B cell (primary cell): Measurements from ENCODE around the gene GMCL2. TPM values are rescaled to one million over a fixed set of nuclear protein-coding genes. Genes with fewer than 3 reads are reported as not detected.

Experiments used
- ATAC-seq: fragments of 200-7000 bp; cut with Tn5 transposase; one replicate; pipeline ENCODE4 v1.10.0; 2021; ENCODE audit warnings: low read depth, mild to moderate bottlenecking, moderate number of reproducible peaks, moderate library complexity
- CTCF ChIA-PET: fragments of 350-600 bp; sonication (Branson Sonifier 250); formaldehyde crosslinking; loops from one replicate; lab custom pipeline; 2021; ENCODE audit warnings: antibody characterized with exemption, inconsistent platforms; lab: Charles Lee
- POLR2A ChIA-PET: fragments of 350-600 bp; sonication (Branson Sonifier 250); formaldehyde crosslinking; loops from one replicate; lab custom pipeline; 2021; ENCODE audit warnings: antibody characterized with exemption; lab: Charles Lee
- DNase-seq: peaks from one replicate; pipeline ENCODE4 v3.0.0; 2013
- H2AFZ ChIP-seq: 2 replicates; pipeline ENCODE4 v1.6.1; 2012; ENCODE audit warnings: mild to moderate bottlenecking, low read depth, low read length; ENCODE audit not compliant: insufficient read depth, poor library complexity, severe bottlenecking
- H3K27ac ChIP-seq, 2 donors: 1 replicate in 1 of 2; 2 replicates in 1 of 2; pipeline ENCODE4 v1.5.1; 2012 to 2013; ENCODE audit warnings: low read length in 2 of 2, mild to moderate bottlenecking in 2 of 2, moderate library complexity in 1 of 2
- H3K27me3 ChIP-seq, 4 experiments: fragments of 200-600 bp in 1 of 4; sonication (generic) in 1 of 4; replicated peaks in 1 of 4; 1 replicate in 2 of 4; 2 replicates in 2 of 4; pipeline versions ENCODE4 v1.6.1 to v1.7.0; 2013 to 2016; ENCODE audit warnings: low read length in 3 of 4, mild to moderate bottlenecking in 2 of 4, mixed read lengths in 1 of 4, moderate library complexity in 1 of 4; ENCODE audit not compliant: insufficient read depth in 4 of 4, control insufficient read depth in 3 of 4; ENCODE audit errors: control extremely low read depth in 1 of 4
- H3K36me3 ChIP-seq, 2 experiments: replicated peaks in 1 of 2; 1 replicate in 1 of 2; 2 replicates in 1 of 2; pipeline versions ENCODE4 v1.6.1 to v1.7.1; 2013; ENCODE audit warnings: low read length in 1 of 2; ENCODE audit not compliant: insufficient read depth in 2 of 2, control insufficient read depth in 1 of 2; ENCODE audit errors: control extremely low read depth in 1 of 2, extremely low read depth in 1 of 2
- H3K4me1 ChIP-seq, 2 donors: fragments of 200-600 bp in 1 of 2; sonication (generic) in 1 of 2; 1 replicate in 1 of 2; 2 replicates in 1 of 2; pipeline versions ENCODE4 v1.5.1 to v1.6.1; 2013 to 2017; ENCODE audit warnings: low read length in 2 of 2; ENCODE audit not compliant: control insufficient read depth in 2 of 2, insufficient read depth in 2 of 2
- H3K4me2 ChIP-seq: replicated peaks from 2 replicates; pipeline ENCODE3; 2012; ENCODE audit warnings: mild to moderate bottlenecking, low read depth, low read length; ENCODE audit not compliant: poor library complexity, severe bottlenecking
- H3K4me3 ChIP-seq, 5 experiments: fragments of 200-600 bp in 1 of 5; sonication (generic) in 1 of 5; 1 replicate in 3 of 5; 2 replicates in 2 of 5; pipeline versions ENCODE4 v1.5.1 to v1.7.0; 2011 to 2016; ENCODE audit warnings: low read length in 4 of 5, mild to moderate bottlenecking in 4 of 5, low read depth in 2 of 5, control low read depth in 1 of 5, moderate library complexity in 1 of 5; ENCODE audit not compliant: insufficient read depth in 1 of 5; ENCODE audit errors: control extremely low read depth in 1 of 5, extremely low read depth in 1 of 5
- H3K79me2 ChIP-seq: fragments of 200-600 bp; sonication (generic); one replicate; pipeline ENCODE4 v1.6.0; 2016; ENCODE audit warnings: low read length; ENCODE audit not compliant: control insufficient read depth, insufficient read depth
- H3K9ac ChIP-seq: fragments of 200-600 bp; sonication (generic); 2 replicates; pipeline ENCODE4 v1.6.1; 2017; ENCODE audit warnings: mild to moderate bottlenecking, low read length, moderate library complexity
- H3K9me3 ChIP-seq, 3 donors: one replicate each; pipeline versions ENCODE4 v1.6.1 to v1.7.1; 2013; ENCODE audit warnings: low read length in 2 of 3; ENCODE audit not compliant: control insufficient read depth in 2 of 3, insufficient read depth in 1 of 3; ENCODE audit errors: control extremely low read depth in 1 of 3
- H4K20me1 ChIP-seq: 2 replicates; pipeline ENCODE4 v1.6.0; 2012; ENCODE audit warnings: mild to moderate bottlenecking, low read length; ENCODE audit not compliant: insufficient read depth, control insufficient read depth, poor library complexity, severe bottlenecking
- H3K27ac Mint-ChIP-seq: one replicate; pipeline ENCODE4 v1.8.0; 2021; ENCODE audit warnings: mixed read lengths
- H3K27me3 Mint-ChIP-seq: one replicate; pipeline ENCODE4 v1.8.0; 2021; ENCODE audit warnings: mixed read lengths
- H3K4me1 Mint-ChIP-seq: one replicate; pipeline ENCODE4 v1.8.0; 2021; ENCODE audit warnings: mixed read lengths
- H3K4me3 Mint-ChIP-seq: one replicate; pipeline ENCODE4 v1.8.0; 2021; ENCODE audit warnings: mixed read lengths
- H3K9me3 Mint-ChIP-seq: one replicate; pipeline ENCODE4 v1.8.0; 2022; ENCODE audit warnings: mixed read lengths; ENCODE audit not compliant: insufficient read depth
- EZH2 ChIP-seq: IDR thresholded peaks from 2 replicates; pipeline ENCODE4 v1.6.1; 2012; ENCODE audit warnings: borderline replicate concordance, low read depth, mild to moderate bottlenecking, moderate library complexity, low read length; ENCODE audit not compliant: insufficient read depth, poor library complexity, severe bottlenecking
- WGBS: methylation state at CpG from one replicate; pipeline ENCODE4 v1.1.5; 2013; ENCODE audit warnings: missing lambda C conversion rate; ENCODE audit not compliant: insufficient coverage; 5-methylcytosine and 5-hydroxymethylcytosine counted together
- intact Hi-C: fragments of 100-400 bp; cut with micrococcal nuclease; formaldehyde crosslinking; loops from one replicate; pipeline ENCODE4 v1.10.0; 2022
- polyA plus RNA-seq: library from polyadenylated mRNA; depleted of rRNA; stranded (reverse); fragments of >200 nt; gene quantifications from 2 replicates; pipeline ENCODE4 v1.2.3, GENCODE V29; 2012
- total RNA-seq, 2 donors: library from RNA; stranded (reverse); fragments of 120-200 nt in 1 of 2; gene quantifications; 1 replicate in 1 of 2; 2 replicates in 1 of 2; pipeline versions ENCODE4 v1.2.3 to v1.2.4, GENCODE V29; 2013 to 2022
- TF ChIP-seq, protein P1 (sequence below): fragments of 200-600 bp; IDR thresholded peaks from one replicate; pipeline ENCODE4 v1.8.0; 2022; ENCODE audit warnings: antibody characterized with exemption, mild to moderate bottlenecking

GMCL2 gene
- total and polyA plus RNA-seq, 2 donors (not counting 1 experiment from before 2014, with no cell fraction given): not detected

DNA sequence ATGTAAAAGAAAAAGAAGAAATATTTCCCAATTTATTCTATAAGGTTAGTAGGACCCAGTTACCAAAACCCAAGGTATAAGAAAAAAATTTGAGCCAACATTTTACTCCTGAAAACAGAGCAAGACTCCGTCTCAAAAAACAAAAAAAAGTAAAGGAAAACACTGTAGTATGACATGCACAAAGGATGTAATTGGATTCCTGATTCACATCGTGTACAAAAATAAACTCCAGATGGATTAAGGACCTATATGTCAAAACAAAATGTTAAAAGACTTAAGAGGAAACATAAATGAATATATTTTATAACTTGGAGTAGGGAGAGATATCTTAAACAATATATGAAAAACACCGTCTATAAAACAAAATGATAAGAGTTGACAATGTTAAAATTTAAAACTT lies 31.7 kb upstream of the GMCL2 start:
- intact Hi-C loops: no loop called here
- Histone ChIP-seq H3K79me2 (peaks cover 23% of the 10 kb centered on the region), H3K9me3 (no peaks in the 10 kb centered on the region), H3K27ac (peak overlapping the region in 1 of 2 donors; percentile 30), H3K9ac (no peak overlapping the region), H4K20me1 (peaks cover 42% of the 10 kb centered on the region), H3K4me3 (no peak overlapping the region), H3K27me3 (no peaks in the 10 kb centered on the region), H2AFZ (no peak overlapping the region), H3K4me2 (no peak overlapping the region), H3K36me3 (peaks cover 0 to 65% of the 10 kb centered on the region in 2 experiments), H3K4me1 (peaks cover 7 to 13% of the 10 kb centered on the region in 2 donors)
- Mint-ChIP-seq H3K27me3 (no peaks in the 10 kb centered on the region), H3K4me3 (no peak overlapping the region), H3K27ac (no peak overlapping the region), H3K9me3 (no peaks in the 10 kb centered on the region), H3K4me1 (peaks cover 21% of the 10 kb centered on the region)
- no peak for ATAC-seq
- CTCF ChIA-PET: no interaction called here
- WGBS: 100% methylated on average over 1 of the region's 3 CpGs
- POLR2A ChIA-PET: no interaction called here
- DNase-seq: no peak
- TF ChIP-seq EZH2: no peak
- TF ChIP-seq, protein P1, sequence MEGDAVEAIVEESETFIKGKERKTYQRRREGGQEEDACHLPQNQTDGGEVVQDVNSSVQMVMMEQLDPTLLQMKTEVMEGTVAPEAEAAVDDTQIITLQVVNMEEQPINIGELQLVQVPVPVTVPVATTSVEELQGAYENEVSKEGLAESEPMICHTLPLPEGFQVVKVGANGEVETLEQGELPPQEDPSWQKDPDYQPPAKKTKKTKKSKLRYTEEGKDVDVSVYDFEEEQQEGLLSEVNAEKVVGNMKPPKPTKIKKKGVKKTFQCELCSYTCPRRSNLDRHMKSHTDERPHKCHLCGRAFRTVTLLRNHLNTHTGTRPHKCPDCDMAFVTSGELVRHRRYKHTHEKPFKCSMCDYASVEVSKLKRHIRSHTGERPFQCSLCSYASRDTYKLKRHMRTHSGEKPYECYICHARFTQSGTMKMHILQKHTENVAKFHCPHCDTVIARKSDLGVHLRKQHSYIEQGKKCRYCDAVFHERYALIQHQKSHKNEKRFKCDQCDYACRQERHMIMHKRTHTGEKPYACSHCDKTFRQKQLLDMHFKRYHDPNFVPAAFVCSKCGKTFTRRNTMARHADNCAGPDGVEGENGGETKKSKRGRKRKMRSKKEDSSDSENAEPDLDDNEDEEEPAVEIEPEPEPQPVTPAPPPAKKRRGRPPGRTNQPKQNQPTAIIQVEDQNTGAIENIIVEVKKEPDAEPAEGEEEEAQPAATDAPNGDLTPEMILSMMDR: no peak

DNA sequence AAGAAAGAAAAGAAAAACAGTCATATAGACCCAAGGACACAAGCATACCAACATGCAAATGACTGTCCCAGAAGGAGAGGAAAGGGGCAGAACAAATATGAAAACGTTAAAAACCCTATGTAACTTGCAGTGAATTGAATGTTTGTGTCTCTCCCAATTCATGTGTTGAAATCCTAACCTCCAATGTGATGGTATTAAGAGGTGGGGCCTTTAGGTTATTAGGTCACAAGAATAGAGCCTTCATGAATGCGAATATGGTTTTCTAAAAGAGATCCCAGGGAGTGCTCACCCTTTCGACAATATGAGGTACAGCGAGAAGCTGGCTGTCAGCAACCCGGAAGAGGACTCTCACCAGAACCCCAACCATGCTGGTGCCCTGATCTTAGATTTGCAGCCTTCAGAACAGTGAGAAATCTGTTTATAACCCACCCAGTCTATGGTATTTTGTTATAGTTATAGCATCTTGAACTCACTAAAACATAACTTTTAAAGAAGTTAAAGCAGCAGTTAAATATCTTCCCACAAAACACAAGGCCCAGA lies 31.1 kb upstream of the GMCL2 start:
- ChIA-PET CTCF (no interaction called here), POLR2A (no interaction called here)
- no peak overlapping the region for H3K4me3 Mint-ChIP-seq
- Histone ChIP-seq H3K27ac (peak overlapping the region in 1 of 2 donors; percentile 30), H3K9ac (no peak overlapping the region), H3K9me3 (no peaks in the 10 kb centered on the region), H3K27me3 (no peaks in the 10 kb centered on the region), H4K20me1 (peaks cover 42% of the 10 kb centered on the region), H3K79me2 (peaks cover 19% of the 10 kb centered on the region), H3K36me3 (peaks cover 0 to 65% of the 10 kb centered on the region in 2 experiments), H3K4me3 (no peak overlapping the region), H3K4me1 (peaks cover 7 to 13% of the 10 kb centered on the region in 2 donors), H2AFZ (no peak overlapping the region), H3K4me2 (no peak overlapping the region)
- intact Hi-C loops: no loop called here
- ATAC-seq: no peak
- peaks cover 21% of the 10 kb centered on the region for H3K4me1 Mint-ChIP-seq
- DNase-seq: no peak
- TF ChIP-seq EZH2: no peak
- TF ChIP-seq, protein P1: no peak
- 75% methylated on average over 4 of the region's 5 CpGs for WGBS
- H3K27ac Mint-ChIP-seq: no peak overlapping the region
- no peaks in the 10 kb centered on the region for H3K27me3 Mint-ChIP-seq
- H3K9me3 Mint-ChIP-seq: no peaks in the 10 kb centered on the region
